ENCODE data around the gene PGAM5. TPM values are rescaled to one million over a fixed set of nuclear protein-coding genes. Genes with fewer than 3 reads are reported as not detected.

Gene PGAM5
- total RNA-seq, 1 experiment from 2014 or later, result 112 TPM

GRCh38 chr12:132765361-132765760, 54.7 kb downstream of the PGAM5 start:
- Histone ChIP-seq H3K9me3 (ENCODE audit: control insufficient read depth, low read depth, low read length) (no peaks in the 10 kb centered on the region), H3K4me1 (ENCODE audit: insufficient read depth, low read length) (no peaks in the 10 kb centered on the region), H2BK20ac (ENCODE audit: low read depth, low read length, poor library complexity, severe bottlenecking) (no peak overlapping the region), H3K79me2 (ENCODE audit: insufficient read depth, low read length) (peaks cover 7% of the 10 kb centered on the region; the same call in 1 of the 2 replicates), H2AFZ (ENCODE audit: low read length) (no peak overlapping the region), H3K27ac (ENCODE audit: insufficient read length, low read depth, low read length) (no peak overlapping the region), H3K23ac (ENCODE audit: insufficient read length, low read depth, low read length) (no peak overlapping the region), H4K91ac (ENCODE audit: insufficient read length, low read depth, low read length) (no peak overlapping the region), H2BK120ac (ENCODE audit: low read depth, low read length, poor library complexity, severe bottlenecking) (no peak overlapping the region), H4K8ac (replicated peaks; ENCODE audit: insufficient read length, low read depth, low read length) (no peak overlapping the region), H4K20me1 (ENCODE audit: control insufficient read depth, insufficient read depth, insufficient read length) (no peaks in the 10 kb centered on the region), H4K5ac (ENCODE audit: insufficient read length, low read depth, low read length) (no peak overlapping the region), H2AK5ac (ENCODE audit: insufficient read length, low read length) (no peak overlapping the region), H2BK12ac (ENCODE audit: insufficient read length, low read depth, low read length) (no peak overlapping the region), H3K14ac (ENCODE audit: insufficient read depth, low read length) (no peak overlapping the region), H3K23me2 (ENCODE audit: insufficient read length, low read depth, low read length, poor library complexity, severe bottlenecking) (peaks cover 7% of the 10 kb centered on the region), H3K18ac (ENCODE audit: insufficient read length, low read depth, low read length) (no peak overlapping the region), H3K56ac (ENCODE audit: insufficient read length, low read depth, low read length) (no peak overlapping the region), H2BK5ac (ENCODE audit: insufficient read length, low read length) (no peak overlapping the region), H3K9ac (ENCODE audit: extremely low read depth, insufficient read length, low read length) (no peak overlapping the region), H3K79me1 (ENCODE audit: insufficient read depth, low read depth, low read length, poor library complexity, severe bottlenecking) (no peaks in the 10 kb centered on the region), H2BK15ac (ENCODE audit: low read depth, low read length) (no peak overlapping the region), H3K4ac (ENCODE audit: low read depth, low read length) (no peak overlapping the region), H3T11ph (ENCODE audit: low read length) (no peak overlapping the region), H3K27me3 (ENCODE audit: insufficient read depth, low read length) (no peaks in the 10 kb centered on the region), H3K4me2 (ENCODE audit: insufficient read depth, insufficient read length, low read length) (no peak overlapping the region)
- Mint-ChIP-seq H3K36me3 (ENCODE audit: insufficient read depth in 1 of 3, low read depth in 3 of 3) (peaks cover 2 to 15% (median 3%) of the 10 kb centered on the region in 3 experiments; a peak in 6 of 7 replicates), H3K9me3 (peaks cover 0 to under 1% of the 10 kb centered on the region in 2 experiments; a peak in 1 of 5 replicates), H3K27ac (no peak overlapping the region), H3K27me3 (ENCODE audit: low read depth) (no peaks in the 10 kb centered on the region; the same call in none of the 2 replicates), H3K4me1 (peaks cover 4 to 19% of the 10 kb centered on the region in 2 experiments), H3K4me3 (no peak overlapping the region)
- no peak for TF ChIP-seq CTCF (conservative IDR thresholded peaks at IDR 0.05)
- DNase-seq, result no peak
- no CpG with 5 or more reads among the region's 11 CpGs for WGBS (ENCODE audit: extremely low coverage, insufficient read length, low lambda C conversion rate)

Measured in H9 (cell line).